Sigmoid colon (tissue), 4 donors: ENCODE data around the gene NECTIN2.

Experiments
- CTCF ChIP-seq, 4 experiments: fragments of 450-650 bp in 3 of 4; fragments of 200-600 bp in 1 of 4; IDR thresholded peaks; one replicate each; pipeline ENCODE4 v1.5.1; 2016 to 2019; ENCODE audit warnings: antibody characterized with exemption in 4 of 4, mild to moderate bottlenecking in 3 of 4, moderate library complexity in 2 of 4
- EP300 ChIP-seq, 4 donors: sonication (generic); formaldehyde crosslinking; IDR thresholded peaks; one replicate each; pipeline ENCODE4 v1.6.1; 2017; ENCODE audit warnings: antibody characterized with exemption in 4 of 4
- POLR2A ChIP-seq, 2 donors: fragments of 450-650 bp; IDR thresholded peaks; one replicate each; pipeline ENCODE4 v1.6.1; 2016; ENCODE audit warnings: antibody characterized with exemption in 2 of 2, mild to moderate bottlenecking in 2 of 2, moderate library complexity in 2 of 2

GRCh38 chr19:44894052-44894400 is 47.9 kb downstream of the NECTIN2 start:
- TF ChIP-seq CTCF (IDR thresholded peaks at IDR 0.05) (no peak), POLR2A (IDR thresholded peaks at IDR 0.05) (no peak), EP300 (IDR thresholded peaks at IDR 0.05) (no peak)
